ENCODE data around the gene MAPK8IP1. TPM values are rescaled to one million over a fixed set of nuclear protein-coding genes. Genes with fewer than 3 reads are reported as not detected.

Gene MAPK8IP1
- total RNA-seq, 1 donor from 2014 or later, result 48.1 TPM

- no peak overlapping the region for H3K4me3 Mint-ChIP-seq (ENCODE audit: low read depth)
- H3K36me3 Mint-ChIP-seq (ENCODE audit: insufficient read depth), result peaks cover 11% of the 10 kb centered on the region
- H3K4me1 Mint-ChIP-seq (ENCODE audit: low read depth), result no peaks in the 10 kb centered on the region
- H3K9me3 Mint-ChIP-seq (ENCODE audit: low read depth), result no peaks in the 10 kb centered on the region
- no peak overlapping the region for H3K27ac Mint-ChIP-seq
- H3K27me3 Mint-ChIP-seq, result no peaks in the 10 kb centered on the region
- no peak for TF ChIP-seq CTCF (IDR thresholded peaks at IDR 0.05; ENCODE audit: unreplicated experiment)
- no peak for DNase-seq (ENCODE audit: low spot score, unreplicated experiment)
Measured at GRCh38 chr11:45880772-45881570, 4.5 kb upstream of the MAPK8IP1 start.

DNA sequence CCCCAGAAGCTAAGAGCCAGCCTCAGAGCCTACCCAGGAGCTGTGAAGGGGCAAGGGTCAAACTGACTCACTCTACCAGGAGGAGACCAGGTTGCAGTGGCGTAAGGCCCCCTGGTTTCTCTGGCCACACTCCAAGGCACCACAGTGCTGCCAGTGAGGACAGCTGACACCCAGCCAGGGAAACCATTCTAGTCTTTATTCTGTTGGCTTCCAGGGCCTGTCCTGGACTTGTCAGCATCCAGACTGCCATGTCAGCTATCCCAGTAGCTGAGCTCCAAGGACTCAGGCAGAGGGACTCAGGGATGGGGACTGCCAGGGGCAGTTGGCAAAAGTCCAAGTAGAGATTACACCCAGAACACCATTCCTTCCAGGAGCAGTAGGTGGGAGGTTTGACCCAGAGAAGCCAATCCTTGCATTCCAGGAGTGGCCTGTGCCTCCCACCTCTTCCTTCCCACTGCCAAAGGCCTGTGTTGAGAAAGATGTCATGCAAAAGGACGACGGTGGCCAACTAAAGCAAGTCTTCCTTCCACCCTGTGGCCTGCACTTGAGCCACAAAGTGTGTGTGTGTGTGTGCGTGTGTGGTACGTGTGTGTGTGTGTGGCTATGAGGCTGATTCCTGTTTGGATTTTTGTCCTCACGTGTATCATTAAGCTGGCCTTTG is 3.6 kb upstream of the MAPK8IP1 start:
- Mint-ChIP-seq H3K27ac (no peak overlapping the region), H3K9me3 (ENCODE audit: low read depth) (no peaks in the 10 kb centered on the region), H3K4me3 (ENCODE audit: low read depth) (no peak overlapping the region), H3K36me3 (ENCODE audit: insufficient read depth) (peaks cover 9% of the 10 kb centered on the region), H3K4me1 (ENCODE audit: low read depth) (no peaks in the 10 kb centered on the region), H3K27me3 (no peaks in the 10 kb centered on the region)
- DNase-seq (ENCODE audit: low spot score, unreplicated experiment), result no peak
- no peak for TF ChIP-seq CTCF (IDR thresholded peaks at IDR 0.05; ENCODE audit: unreplicated experiment)

- H3K9me3 Mint-ChIP-seq (ENCODE audit: low read depth), result no peaks in the 10 kb centered on the region
- H3K4me1 Mint-ChIP-seq (ENCODE audit: low read depth), result no peaks in the 10 kb centered on the region
- peak overlapping the region; percentile 61 for H3K4me3 Mint-ChIP-seq (ENCODE audit: low read depth)
- peaks cover 8% of the 10 kb centered on the region for H3K27me3 Mint-ChIP-seq
- no peak for TF ChIP-seq CTCF (IDR thresholded peaks at IDR 0.05; ENCODE audit: unreplicated experiment)
- H3K27ac Mint-ChIP-seq, result no peak overlapping the region
- no peak for DNase-seq (ENCODE audit: low spot score, unreplicated experiment)
- peaks cover 6% of the 10 kb centered on the region for H3K36me3 Mint-ChIP-seq (ENCODE audit: insufficient read depth)
Measured at GRCh38 chr11:45884596-45885185, 760 bp upstream of the MAPK8IP1 start.

DNA sequence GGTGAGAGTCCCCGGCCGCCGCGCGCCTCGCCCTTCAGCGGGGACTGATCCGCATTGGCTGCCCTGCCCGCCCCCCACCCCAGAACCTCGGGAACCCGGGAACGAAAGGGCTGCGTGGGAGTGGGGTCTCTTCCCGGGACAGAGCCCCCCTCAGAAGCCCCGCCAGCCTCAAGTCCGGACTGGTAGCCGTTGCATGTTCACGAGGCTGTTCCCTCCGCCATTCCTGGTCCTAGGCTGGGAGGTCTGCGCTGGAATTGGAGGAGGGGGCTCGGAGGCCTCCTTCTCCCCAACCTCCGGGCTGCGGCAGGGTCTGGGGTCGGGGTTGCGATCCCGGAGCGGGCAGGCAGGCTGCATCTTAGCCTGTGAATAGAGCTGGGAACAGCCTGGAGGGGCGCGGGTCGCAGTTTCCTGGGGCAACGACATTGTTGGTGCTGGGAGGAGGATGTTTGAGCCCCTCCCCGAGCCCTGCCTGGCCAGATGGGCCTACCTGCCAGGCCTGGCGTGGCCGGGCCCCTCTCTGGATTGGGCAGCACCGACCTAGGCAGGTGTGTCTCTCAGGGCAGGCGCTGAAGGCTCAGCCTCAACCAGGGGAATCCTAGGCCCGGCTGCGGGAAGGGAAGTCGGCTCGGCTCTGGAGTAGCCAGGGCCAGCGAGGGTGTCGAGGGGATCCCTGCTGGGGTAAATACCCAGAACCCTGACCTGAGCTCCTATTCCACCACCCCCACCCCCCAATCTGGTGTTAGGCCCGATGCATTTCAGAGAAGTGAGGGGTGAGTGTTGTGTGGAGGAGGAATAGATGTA is 670 bp downstream of the MAPK8IP1 start:
- no peaks in the 10 kb centered on the region for H3K4me1 Mint-ChIP-seq (ENCODE audit: low read depth)
- peaks cover 8% of the 10 kb centered on the region for H3K27me3 Mint-ChIP-seq
- no peaks in the 10 kb centered on the region for H3K9me3 Mint-ChIP-seq (ENCODE audit: low read depth)
- TF ChIP-seq CTCF (IDR thresholded peaks at IDR 0.05; ENCODE audit: unreplicated experiment), result no peak
- peak overlapping the region; percentile 66 for H3K4me3 Mint-ChIP-seq (ENCODE audit: low read depth)
- no peak for DNase-seq (ENCODE audit: low spot score, unreplicated experiment)
- H3K27ac Mint-ChIP-seq, result peak overlapping the region; percentile 33
- H3K36me3 Mint-ChIP-seq (ENCODE audit: insufficient read depth), result peaks cover 3% of the 10 kb centered on the region

All from progenitor cell of endocrine pancreas (in vitro differentiated cells).